Kidney epithelial cell (primary cell): ENCODE measurements around the gene CCDC116. TPM values are rescaled to one million over a fixed set of nuclear protein-coding genes. Genes with fewer than 3 reads are reported as not detected.

Experiments used
- DNase-seq: peaks from one replicate; pipeline ENCODE4 v3.0.0-alpha.2; 2010; ENCODE audit warnings: low read depth
- H3K27me3 ChIP-seq: 2 replicates; pipeline ENCODE4 v1.6.0; 2011; ENCODE audit warnings: low read length; ENCODE audit not compliant: control insufficient read depth, insufficient read depth
- H3K36me3 ChIP-seq: 2 replicates; pipeline ENCODE4 v1.5.1; 2011; ENCODE audit warnings: low read length; ENCODE audit not compliant: control insufficient read depth, insufficient read depth
- H3K4me3 ChIP-seq: 2 replicates; pipeline ENCODE4 v1.5.1; 2011; ENCODE audit warnings: low read depth, mild to moderate bottlenecking, control low read depth, low read length
- total RNA-seq: library from RNA; depleted of rRNA; stranded (reverse); fragments of >200 nt; gene quantifications from 2 replicates; pipeline ENCODE4 v1.2.3, GENCODE V29; 2015
- TF ChIP-seq, protein P1 (sequence below): IDR thresholded peaks from 2 replicates; pipeline ENCODE4 v1.5.1; 2011; ENCODE audit warnings: mild to moderate bottlenecking, moderate library complexity, low read length, control low read depth, inconsistent platforms; ENCODE audit not compliant: insufficient read depth, poor library complexity, severe bottlenecking

Gene CCDC116
- total RNA-seq, 1 donor from 2014 or later: 0.38 TPM

DNA sequence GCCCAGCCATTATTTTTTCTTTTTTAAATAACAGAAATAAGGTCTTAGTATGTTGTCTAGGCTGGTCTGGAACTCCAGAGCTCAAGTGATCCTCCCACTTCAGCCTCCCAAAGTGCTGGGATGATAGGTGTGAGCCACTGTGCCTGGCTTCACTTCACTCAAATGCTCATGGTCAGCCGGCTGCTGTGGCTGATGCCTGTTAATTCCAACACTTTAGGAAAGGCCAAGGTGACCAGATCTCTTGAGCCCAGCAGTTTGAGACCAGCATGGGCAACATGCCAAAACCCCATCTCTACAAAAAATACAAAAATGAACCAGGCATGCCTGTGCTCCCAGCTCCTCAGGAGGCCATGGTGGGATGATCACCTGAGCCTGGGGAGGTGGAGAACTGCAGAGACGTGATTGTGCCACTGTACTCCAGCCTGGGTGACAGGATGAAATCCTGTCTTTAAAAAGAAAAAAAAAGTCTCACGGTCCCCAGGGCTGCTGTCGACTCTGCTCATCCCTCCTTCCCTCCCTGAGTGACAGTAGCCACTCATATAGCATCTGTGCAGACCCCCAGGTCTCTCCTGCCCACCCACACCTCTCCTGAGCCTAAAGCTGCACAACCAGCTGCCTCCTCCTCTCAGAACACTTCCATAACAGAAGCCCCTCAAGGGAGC, 6.4 kb upstream of the CCDC116 start:
- no peak for DNase-seq
- TF ChIP-seq, protein P1, sequence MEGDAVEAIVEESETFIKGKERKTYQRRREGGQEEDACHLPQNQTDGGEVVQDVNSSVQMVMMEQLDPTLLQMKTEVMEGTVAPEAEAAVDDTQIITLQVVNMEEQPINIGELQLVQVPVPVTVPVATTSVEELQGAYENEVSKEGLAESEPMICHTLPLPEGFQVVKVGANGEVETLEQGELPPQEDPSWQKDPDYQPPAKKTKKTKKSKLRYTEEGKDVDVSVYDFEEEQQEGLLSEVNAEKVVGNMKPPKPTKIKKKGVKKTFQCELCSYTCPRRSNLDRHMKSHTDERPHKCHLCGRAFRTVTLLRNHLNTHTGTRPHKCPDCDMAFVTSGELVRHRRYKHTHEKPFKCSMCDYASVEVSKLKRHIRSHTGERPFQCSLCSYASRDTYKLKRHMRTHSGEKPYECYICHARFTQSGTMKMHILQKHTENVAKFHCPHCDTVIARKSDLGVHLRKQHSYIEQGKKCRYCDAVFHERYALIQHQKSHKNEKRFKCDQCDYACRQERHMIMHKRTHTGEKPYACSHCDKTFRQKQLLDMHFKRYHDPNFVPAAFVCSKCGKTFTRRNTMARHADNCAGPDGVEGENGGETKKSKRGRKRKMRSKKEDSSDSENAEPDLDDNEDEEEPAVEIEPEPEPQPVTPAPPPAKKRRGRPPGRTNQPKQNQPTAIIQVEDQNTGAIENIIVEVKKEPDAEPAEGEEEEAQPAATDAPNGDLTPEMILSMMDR: no peak
- Histone ChIP-seq H3K4me3 (no peak overlapping the region), H3K36me3 (peaks cover 3% of the 10 kb centered on the region), H3K27me3 (no peaks in the 10 kb centered on the region)

DNA sequence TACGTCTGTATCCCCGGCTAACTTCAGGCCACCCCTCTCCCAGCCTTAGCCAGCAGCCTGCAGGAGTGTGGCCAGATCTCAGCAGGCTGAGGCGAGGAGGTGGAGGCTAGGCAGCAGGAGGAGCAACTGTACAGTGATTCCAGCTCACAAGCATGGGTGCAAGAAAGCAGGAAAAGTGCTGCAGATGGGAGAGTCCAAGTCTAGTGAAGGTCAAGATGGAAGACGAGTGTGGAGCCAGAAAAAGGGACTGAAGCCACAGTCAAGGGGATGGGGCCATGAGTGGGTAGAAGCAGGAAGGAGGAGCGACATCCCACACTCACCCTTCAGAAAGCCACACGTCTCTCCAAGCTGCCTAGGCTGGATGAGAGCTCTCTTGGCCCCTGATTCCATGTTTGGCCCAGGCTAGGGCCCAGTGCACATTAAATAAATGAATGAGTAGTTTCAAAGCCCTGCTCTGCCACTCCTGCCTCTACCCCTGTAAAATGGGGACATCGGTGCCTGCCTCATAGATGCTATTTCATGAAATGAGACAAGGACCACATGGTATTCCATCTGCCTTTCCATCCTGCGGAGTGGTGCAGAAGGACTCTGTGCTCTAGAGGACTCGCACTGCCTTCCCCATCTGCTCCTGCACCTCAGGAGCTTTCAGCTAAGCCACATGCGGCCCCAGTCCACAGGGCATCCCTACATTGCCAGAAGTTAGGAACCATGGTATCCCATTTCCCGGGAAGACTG, 5.7 kb upstream of the CCDC116 start:
- no peak overlapping the region for H3K4me3 ChIP-seq
- H3K36me3 ChIP-seq: peaks cover 3% of the 10 kb centered on the region
- no peaks in the 10 kb centered on the region for H3K27me3 ChIP-seq
- TF ChIP-seq, protein P1: no peak
- no peak for DNase-seq

- no peaks in the 10 kb centered on the region for H3K36me3 ChIP-seq
- no peak for DNase-seq
- H3K4me3 ChIP-seq: peak overlapping the region; percentile 100
- H3K27me3 ChIP-seq: no peaks in the 10 kb centered on the region
- TF ChIP-seq, protein P1: no peak
These were observed 3.9 kb upstream of the CCDC116 start for GRCh38 chr22:21628386-21629254.

DNA sequence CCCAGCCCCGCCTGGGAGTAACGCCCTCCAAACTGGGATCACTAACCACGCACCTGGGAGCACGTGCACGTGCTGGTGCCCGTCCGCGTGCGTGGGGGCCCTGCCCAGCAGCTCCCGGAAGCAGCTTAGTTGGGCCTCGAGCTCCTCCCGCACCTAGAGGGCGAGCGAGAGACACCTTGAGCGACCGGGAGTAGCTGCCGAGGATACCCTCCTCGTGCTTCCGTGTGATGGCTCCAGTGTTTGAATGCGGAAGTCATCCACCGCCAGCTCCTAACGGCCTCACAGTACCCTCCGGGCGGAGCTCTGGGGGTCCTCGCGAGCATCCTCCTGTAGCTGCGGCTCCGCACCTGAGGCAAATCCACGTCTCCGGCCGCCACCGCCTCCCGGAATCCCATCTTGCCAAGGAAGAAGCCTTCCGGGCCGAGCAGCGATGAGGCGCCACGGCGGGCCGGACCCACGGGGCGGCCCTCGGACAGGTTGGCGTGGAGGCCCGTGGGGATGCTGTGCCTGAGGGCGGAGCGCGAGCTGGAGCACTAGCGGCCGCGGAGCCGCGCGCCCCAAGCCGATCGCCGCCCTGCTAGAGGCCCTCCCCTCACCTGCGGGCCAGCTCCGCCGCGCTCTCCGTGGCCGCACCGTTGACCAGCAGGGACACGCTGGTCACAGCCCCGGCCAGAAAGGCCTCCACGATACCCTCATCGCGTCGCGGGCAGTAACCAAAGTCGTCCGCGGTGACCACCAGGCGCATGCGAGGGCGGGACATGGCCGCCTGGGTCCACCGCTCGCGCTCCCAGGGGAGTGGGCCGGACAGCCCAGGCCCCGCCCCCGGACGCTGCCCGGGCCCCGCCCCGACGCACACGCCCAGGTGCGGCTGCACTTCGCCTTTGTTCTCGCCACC, 3.1 kb upstream of the CCDC116 start, which contains the start of gene YDJC:
TSS of gene YDJC (minus strand) at position 768 of the 895 bp plus-strand sequence. CDS start at position 760, 8 bp downstream.
- H3K27me3 ChIP-seq: no peaks in the 10 kb centered on the region
- peak; percentile 80 for DNase-seq
- TF ChIP-seq, protein P1: peak; percentile 76
- H3K36me3 ChIP-seq: no peaks in the 10 kb centered on the region
- peak within 1 kb of the TSS; percentile 100 for H3K4me3 ChIP-seq

DNA sequence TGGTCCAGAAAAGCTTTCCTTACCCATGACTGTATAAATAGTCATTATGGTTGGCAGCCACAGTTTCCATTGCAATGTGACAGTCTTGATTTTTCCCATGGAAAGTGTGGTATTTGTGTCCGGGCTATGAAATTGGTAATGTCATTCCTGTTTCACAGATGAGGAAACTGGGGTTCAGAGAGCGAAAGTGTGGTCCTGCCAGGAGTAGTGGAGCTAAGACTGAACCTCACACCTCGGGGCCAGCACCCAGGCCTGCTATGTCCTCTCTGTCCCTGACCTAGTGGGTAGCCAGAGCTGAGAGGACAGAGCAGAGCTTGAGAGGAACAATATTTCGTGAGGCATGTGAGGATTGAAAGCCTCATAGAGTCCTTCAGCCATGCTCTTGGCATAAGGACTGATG, 1.5 kb upstream of the CCDC116 start:
- TF ChIP-seq, protein P1: no peak

More for the DNA sequence above, 1.5 kb upstream of the CCDC116 start:
- DNase-seq: no peak
- no peaks in the 10 kb centered on the region for H3K36me3 ChIP-seq
- no peaks in the 10 kb centered on the region for H3K27me3 ChIP-seq
- H3K4me3 ChIP-seq: no peak overlapping the region
